ENCODE data around the gene NADSYN1.

GRCh38 chr11:71425409-71425808, 27.6 kb upstream of the NADSYN1 start:
- TF ChIP-seq CTCF (IDR thresholded peaks at IDR 0.05; ENCODE audit: low read depth, low read length, poor library complexity, severe bottlenecking) (no peak), EZH2phosphoT487 (IDR thresholded peaks at IDR 0.05; ENCODE audit: borderline replicate concordance, low read length) (no peak)

Data from DOHH2 (cell line).